ENCODE measurements around the gene UBE2E1. TPM values are rescaled to one million over a fixed set of nuclear protein-coding genes. Genes with fewer than 3 reads are reported as not detected.

The UBE2E1 gene
- total and polyA plus RNA-seq, 4 donors, result 6.6 to 31.8 (median 25.4) TPM

DNA sequence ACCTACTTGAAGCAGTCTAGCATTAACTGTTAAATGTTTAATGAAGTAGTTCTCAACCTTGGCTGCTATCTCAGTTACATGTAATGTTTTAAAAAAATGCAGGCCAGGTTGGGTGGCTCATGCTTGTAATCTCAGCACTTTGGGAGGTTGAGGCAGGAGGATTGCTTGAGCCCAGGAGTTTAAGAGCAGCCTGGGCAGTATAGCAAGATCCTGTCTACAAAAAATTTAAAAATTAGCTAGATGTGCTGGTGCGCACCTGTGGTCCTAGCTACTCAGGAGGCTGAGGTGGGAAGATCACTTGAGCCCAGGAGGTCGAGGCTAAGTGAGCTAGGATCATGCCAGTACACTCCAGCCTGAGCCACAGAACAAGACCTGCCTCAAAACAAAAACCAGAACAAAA is 29.3 kb downstream of the UBE2E1 start:
- Histone ChIP-seq H3K27ac (ENCODE audit: low read depth in 1 of 2, low read length in 2 of 2) (no peak overlapping the region), H3K36me3 (ENCODE audit: control insufficient read depth in 4 of 4, insufficient read depth in 3 of 4, low read depth in 1 of 4, low read length in 3 of 4) (no peaks in the 10 kb centered on the region), H3K4me1 (ENCODE audit: control insufficient read depth in 4 of 4, insufficient read depth in 4 of 4, low read length in 3 of 4) (peaks cover 0 to 8% (median 0%) of the 10 kb centered on the region in 4 donors), H3K4me3 (ENCODE audit: low read depth in 1 of 3, low read length in 3 of 3) (no peak overlapping the region), H3K27me3 (ENCODE audit: control insufficient read depth in 4 of 4, insufficient read depth in 4 of 4, low read length in 3 of 4) (no peaks in the 10 kb centered on the region), H3K9ac (ENCODE audit: low read depth in 1 of 2, low read length in 2 of 2) (no peak overlapping the region), H3K9me3 (ENCODE audit: control insufficient read depth in 4 of 4, low read length in 3 of 4) (no peaks in the 10 kb centered on the region)
- TF ChIP-seq HNF4A (conservative IDR thresholded peaks at IDR 0.05) (no peak), NR2F2 (IDR thresholded peaks at IDR 0.05) (no peak), ATF3 (IDR thresholded peaks at IDR 0.05) (no peak), SP1 (IDR thresholded peaks at IDR 0.05) (no peak), RAD21 (IDR thresholded peaks at IDR 0.05) (no peak), YY1 (IDR thresholded peaks at IDR 0.05) (no peak), JUND (IDR thresholded peaks at IDR 0.05) (no peak), EGR1 (IDR thresholded peaks at IDR 0.05; ENCODE audit: low read depth in 2 of 2) (no peak), FOXA1 (IDR thresholded peaks at IDR 0.05) (no peak), RXRA (IDR thresholded peaks at IDR 0.05) (no peak), MAX (IDR thresholded peaks at IDR 0.05) (no peak), GABPA (IDR thresholded peaks at IDR 0.05 in 1 of 2, conservative IDR thresholded peaks at IDR 0.05 in 1 of 2) (no peak), TAF1 (conservative IDR thresholded peaks at IDR 0.05) (no peak), CTCF (IDR thresholded peaks at IDR 0.05; ENCODE audit: low read depth, low read length, missing input control) (no peak), FOXA2 (IDR thresholded peaks at IDR 0.05) (no peak), HNF4G (IDR thresholded peaks at IDR 0.05) (no peak)
- TF ChIP-seq, protein P1, sequence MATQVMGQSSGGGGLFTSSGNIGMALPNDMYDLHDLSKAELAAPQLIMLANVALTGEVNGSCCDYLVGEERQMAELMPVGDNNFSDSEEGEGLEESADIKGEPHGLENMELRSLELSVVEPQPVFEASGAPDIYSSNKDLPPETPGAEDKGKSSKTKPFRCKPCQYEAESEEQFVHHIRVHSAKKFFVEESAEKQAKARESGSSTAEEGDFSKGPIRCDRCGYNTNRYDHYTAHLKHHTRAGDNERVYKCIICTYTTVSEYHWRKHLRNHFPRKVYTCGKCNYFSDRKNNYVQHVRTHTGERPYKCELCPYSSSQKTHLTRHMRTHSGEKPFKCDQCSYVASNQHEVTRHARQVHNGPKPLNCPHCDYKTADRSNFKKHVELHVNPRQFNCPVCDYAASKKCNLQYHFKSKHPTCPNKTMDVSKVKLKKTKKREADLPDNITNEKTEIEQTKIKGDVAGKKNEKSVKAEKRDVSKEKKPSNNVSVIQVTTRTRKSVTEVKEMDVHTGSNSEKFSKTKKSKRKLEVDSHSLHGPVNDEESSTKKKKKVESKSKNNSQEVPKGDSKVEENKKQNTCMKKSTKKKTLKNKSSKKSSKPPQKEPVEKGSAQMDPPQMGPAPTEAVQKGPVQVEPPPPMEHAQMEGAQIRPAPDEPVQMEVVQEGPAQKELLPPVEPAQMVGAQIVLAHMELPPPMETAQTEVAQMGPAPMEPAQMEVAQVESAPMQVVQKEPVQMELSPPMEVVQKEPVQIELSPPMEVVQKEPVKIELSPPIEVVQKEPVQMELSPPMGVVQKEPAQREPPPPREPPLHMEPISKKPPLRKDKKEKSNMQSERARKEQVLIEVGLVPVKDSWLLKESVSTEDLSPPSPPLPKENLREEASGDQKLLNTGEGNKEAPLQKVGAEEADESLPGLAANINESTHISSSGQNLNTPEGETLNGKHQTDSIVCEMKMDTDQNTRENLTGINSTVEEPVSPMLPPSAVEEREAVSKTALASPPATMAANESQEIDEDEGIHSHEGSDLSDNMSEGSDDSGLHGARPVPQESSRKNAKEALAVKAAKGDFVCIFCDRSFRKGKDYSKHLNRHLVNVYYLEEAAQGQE (IDR thresholded peaks at IDR 0.05), result no peak
- TF ChIP-seq, protein P2, sequence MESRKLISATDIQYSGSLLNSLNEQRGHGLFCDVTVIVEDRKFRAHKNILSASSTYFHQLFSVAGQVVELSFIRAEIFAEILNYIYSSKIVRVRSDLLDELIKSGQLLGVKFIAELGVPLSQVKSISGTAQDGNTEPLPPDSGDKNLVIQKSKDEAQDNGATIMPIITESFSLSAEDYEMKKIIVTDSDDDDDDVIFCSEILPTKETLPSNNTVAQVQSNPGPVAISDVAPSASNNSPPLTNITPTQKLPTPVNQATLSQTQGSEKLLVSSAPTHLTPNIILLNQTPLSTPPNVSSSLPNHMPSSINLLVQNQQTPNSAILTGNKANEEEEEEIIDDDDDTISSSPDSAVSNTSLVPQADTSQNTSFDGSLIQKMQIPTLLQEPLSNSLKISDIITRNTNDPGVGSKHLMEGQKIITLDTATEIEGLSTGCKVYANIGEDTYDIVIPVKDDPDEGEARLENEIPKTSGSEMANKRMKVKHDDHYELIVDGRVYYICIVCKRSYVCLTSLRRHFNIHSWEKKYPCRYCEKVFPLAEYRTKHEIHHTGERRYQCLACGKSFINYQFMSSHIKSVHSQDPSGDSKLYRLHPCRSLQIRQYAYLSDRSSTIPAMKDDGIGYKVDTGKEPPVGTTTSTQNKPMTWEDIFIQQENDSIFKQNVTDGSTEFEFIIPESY (IDR thresholded peaks at IDR 0.05), result no peak
- WGBS, result 97% methylated on average over 2 of the region's 2 CpGs
- DNase-seq (ENCODE audit: low spot score), result no peak

All from liver (tissue), 9 donors.